CD4-positive, alpha-beta T cell treated with Interleukin-17A for 4 hours (primary cell): Measurements from ENCODE around the gene RORB.
"Not testable (repeated sequence)": the region's sequence is repeated elsewhere in the genome, so short reads cannot be mapped to it uniquely, and the experiment has no call there.

Source experiments
- DNase-seq: peaks from one replicate; pipeline ENCODE4 v3.0.0-alpha.2; 2020; ENCODE audit warnings: mixed read lengths

The RORB gene

GRCh38 chr9:74517188-74517587 is 20.1 kb downstream of the RORB start:
- no peak for DNase-seq

- no peak for DNase-seq
Measured at GRCh38 chr9:74519419-74519818, 22.3 kb downstream of the RORB start.

- DNase-seq: no peak
Measured at GRCh38 chr9:74521009-74521408, 23.9 kb downstream of the RORB start.

DNA sequence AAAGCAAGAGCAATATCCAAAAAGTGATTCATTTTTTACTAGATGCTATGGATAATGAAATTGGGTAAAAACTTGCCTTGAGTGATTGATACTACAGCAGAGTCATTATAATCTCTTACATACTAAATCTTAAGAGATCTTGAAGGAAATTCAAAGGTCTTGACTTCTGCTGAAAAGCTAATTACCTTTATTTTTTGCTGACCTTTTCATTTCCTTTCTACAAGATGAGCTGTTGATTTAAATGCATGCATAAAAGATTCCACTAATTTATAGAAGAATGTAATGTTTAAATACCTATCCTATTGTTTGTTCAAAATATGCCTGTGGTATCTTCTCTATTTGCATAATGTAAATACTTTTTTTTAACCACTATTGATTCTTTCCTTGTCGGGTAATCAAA is 27.2 kb downstream of the RORB start:
- no peak for DNase-seq

- DNase-seq: no peak
Measured at GRCh38 chr9:74526215-74526614, 29.1 kb downstream of the RORB start.

DNA sequence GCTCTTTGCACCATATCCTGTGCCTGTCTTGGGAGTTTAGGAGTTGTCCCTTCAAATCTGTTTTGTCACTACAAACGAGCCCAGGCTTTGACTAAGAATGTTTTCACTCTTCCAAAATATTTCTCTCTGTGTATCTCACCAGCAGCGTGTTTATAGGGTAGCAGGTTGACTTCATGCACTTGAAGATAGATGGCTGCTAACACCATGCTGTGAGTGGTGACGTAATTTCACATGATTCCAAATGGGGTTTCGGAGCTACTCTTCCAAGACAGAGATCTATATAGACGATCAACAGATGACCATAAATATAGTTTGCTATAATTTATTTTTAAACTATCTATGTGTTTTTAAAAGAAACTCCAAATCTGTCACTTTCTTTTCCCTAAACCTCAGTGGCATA is 30.6 kb downstream of the RORB start:
- DNase-seq: no peak

- no peak for DNase-seq
Measured at GRCh38 chr9:74528207-74528606, 31.1 kb downstream of the RORB start.

DNA sequence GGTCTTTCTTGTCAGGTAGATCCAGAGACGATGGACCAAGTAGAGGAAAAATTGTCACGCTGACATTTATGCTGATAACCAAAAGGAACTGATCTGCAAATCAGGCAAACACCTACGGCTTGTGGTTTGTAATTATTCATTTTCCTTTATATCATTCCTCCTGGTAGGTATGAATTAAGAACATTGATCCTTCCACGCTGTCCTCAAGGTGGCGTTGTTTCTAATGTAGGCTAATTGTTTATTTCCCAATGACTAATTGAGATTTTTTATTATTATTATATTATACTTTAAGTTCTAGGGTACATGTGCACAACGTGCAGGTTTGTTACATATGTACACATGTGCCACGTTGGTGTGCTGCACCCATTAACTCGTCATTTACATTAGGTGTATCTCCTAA is 33.3 kb downstream of the RORB start:
- not testable (repeated sequence) for DNase-seq

DNA sequence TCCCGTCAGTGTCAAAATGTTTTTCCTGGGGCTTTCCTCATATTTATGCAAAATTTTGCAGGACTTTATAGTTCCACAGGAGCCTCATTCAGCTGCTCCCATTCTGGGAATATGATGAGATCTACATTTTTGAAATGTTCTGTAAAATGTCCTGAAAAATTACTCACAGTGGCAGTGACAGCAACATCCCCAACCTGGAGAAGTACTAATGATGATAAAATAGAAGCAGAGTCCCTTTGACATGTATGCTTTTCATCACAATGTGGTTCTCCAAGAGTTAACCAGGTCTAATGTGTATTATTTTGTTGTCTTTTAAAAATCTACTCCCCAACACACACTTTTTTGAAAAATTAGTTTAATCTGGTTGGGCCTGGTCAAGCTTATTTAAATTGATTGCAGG is 36.1 kb downstream of the RORB start:
- DNase-seq: no peak

DNA sequence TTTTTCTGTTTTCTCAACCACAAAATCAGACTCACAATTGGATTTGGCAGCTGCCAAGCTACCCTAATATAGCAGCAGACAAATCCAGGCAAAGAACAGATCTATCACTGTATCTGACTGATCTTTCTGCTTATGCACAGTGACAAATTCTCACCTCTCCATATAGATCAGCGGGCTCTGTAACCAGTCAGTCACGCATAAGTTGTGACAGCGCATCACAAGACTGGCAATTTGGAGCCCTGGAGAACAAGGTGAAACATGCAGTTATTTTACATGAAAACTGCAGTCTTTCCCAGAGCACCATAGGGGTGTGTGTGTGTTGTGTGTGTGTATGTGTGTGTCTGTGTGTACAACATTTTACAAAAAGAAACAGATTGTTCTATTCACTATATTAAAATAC is 37.7 kb downstream of the RORB start:
- DNase-seq: no peak

- no peak for DNase-seq
Measured at GRCh38 chr9:74543145-74543544, 46.0 kb downstream of the RORB start.

DNA sequence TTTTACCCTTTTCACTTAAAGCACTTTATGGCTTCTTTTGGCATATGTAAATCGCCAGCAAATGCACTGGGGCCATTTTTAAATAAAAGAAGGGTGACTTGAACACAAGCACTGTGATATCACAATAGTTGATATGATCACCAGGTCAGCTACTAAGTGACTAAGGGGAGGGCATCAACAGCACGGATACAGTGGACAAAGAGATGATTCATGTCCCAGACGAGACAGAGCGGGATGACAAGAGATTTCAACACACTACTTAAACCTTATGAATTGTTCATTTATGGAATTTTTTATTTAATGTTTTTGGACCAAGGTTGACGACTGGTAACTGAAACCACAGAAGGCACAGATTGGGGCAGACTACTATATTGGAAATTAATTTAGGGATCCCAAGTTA is 54.1 kb downstream of the RORB start:
- no peak for DNase-seq

DNA sequence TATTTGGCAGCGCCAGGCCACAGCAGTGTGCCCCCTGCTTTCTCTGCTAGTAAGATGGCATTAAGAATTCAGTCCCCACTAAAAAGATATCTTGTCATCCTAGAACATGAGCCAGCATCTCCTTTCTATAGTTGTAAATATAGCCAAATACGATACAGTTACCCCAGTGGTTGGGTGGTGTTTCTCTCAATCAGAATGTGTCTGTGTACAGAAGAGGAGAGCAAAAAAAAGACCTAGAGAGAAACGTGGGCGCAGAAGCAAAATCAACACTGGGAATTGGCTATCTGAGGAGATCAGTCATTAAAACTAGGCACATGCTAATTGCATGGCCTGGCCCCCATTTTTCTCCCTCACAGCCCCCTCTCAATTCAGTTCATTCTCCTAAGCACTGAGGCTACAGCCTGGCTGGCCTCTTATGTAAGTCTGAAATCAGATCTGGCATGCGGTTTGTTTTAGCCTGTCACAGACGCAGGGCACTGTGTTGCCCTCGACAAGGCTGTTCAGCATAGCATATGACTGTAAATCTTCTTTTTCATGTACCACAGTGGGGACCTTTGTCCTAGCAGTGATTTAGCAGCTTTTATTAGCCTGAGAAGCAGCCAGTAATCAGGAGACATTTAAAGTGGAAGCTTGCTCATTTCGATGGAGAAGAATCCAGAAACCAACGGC is 57.8 kb downstream of the RORB start:
- DNase-seq: no peak

- DNase-seq: no peak
Measured at GRCh38 chr9:74555565-74555964, 58.4 kb downstream of the RORB start.

DNA sequence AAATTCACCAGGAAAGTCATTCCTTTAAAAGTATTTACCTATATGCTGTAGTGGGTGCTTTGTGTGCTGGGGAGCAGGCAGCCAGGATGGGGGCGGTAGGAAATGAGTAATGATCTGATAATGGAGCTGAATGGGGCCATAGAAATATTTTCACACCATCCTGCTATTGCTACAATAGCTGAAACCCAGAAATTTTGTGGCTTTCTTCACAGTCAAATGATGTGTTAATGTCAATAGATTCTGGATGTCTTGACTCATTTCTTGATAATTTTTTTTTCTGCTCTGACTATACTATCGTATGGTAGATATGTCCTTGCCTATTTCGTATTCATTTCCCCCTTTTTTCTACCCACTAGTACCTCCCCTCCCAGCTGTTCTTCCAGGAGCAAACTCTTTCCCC is 59.5 kb downstream of the RORB start:
- DNase-seq: no peak

DNA sequence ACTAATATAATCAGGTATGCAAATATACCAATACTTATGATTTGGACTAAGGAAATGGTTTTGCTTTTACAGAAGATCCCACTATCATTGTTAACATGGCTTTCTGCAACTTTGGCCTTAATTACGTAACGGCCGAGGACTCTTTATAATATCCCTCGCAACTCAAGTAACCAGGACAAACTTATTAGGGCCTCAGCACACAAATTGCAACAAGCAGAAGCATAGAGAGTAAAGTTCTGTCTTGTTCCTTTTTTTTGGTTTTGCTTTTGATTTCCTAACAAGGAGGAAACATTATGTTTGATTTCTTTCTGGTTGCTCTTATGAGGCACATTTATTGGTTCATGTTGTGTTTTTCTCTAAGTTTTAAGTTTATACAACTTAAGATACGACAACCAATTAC is 60.4 kb downstream of the RORB start:
- DNase-seq: no peak

- DNase-seq: no peak
Measured at GRCh38 chr9:74562611-74563010, 65.5 kb downstream of the RORB start.

- no peak for DNase-seq
Measured at GRCh38 chr9:74570879-74571512, 73.9 kb downstream of the RORB start.

- no peak for DNase-seq
Measured at GRCh38 chr9:74573640-74574191, 76.6 kb downstream of the RORB start.

DNA sequence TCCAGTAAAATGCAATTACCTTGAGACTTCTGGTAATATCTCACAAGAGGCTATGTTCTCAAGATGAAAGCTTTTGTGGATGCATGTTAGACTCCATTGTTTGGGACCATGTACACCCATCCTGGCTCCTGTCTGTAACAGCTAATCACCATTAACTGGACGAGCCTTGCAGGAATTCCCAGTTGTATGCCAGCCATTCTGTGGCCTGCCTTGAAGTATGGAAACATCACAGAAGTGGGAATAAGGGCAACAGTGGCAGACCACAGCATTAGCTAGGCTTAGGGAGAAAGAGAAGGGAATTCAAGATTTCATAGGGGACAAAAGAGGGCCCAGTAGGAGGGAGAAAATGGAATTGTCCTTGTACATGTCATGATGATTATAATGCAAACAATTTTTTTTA is 79.0 kb downstream of the RORB start:
- DNase-seq: no peak

GRCh38 chr9:74577956-74578355 is 80.8 kb downstream of the RORB start:
- no peak for DNase-seq

DNA sequence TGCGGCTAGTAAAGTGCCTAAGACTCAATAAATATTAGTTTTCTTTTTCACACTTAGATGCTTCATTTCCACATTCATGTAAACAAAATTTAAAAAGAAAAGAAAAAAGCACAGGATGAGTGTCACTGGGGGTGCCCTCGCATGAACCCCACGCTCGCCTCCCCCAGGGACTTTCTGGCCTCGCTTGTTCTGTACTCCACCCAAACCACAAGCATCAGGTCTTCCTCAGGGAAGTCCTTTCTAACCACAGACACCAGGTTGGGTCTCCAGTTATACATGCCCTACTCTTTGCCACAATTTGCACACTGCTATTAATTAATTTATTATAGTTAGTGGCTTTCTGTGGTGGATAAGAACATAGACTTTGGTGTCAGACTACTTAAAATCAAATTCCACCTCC is 92.4 kb downstream of the RORB start:
- DNase-seq: no peak

DNA sequence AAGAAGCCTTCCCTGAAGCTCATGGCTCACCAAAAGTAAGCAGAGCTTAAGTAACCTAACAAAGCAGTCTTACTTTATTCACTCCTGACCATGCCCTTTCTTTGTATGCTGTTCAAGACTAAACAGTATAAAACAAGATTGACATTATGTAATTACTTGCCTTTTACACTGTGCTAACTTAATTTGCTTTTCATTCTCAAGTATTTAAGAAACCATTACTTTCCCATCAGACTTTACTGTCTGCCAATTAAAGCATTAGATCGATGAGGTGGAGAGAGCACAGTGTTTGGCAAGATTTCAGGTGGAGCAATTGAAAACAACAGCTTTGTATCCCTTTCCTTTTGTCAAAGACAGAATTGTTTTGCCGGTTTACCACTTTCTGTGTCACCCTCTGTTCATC is 98.2 kb downstream of the RORB start:
- no peak for DNase-seq

- DNase-seq: no peak
Measured at GRCh38 chr9:74598874-74599273, 101.7 kb downstream of the RORB start.
